ENCODE measurements around the gene HLA-DRB1.
A peak's percentile ranks its signal among the peaks of the same experiment; 100 is the strongest.
"Not testable (repeated sequence)": the region's sequence is repeated elsewhere in the genome, so short reads cannot be mapped to it uniquely, and the experiment has no call there.

HLA-DRB1 gene

GRCh38 chr6:32609391-32609730 is 19.7 kb upstream of the HLA-DRB1 start:
- DNase-seq, result no peak

GRCh38 chr6:32608362-32608761 is 18.7 kb upstream of the HLA-DRB1 start:
- DNase-seq, result no peak

- DNase-seq, result no peak
Measured at GRCh38 chr6:32607988-32608298, 18.3 kb upstream of the HLA-DRB1 start.

- DNase-seq, result no peak
Measured at GRCh38 chr6:32607263-32607987, 17.8 kb upstream of the HLA-DRB1 start.

GRCh38 chr6:32604434-32604877 is 14.8 kb upstream of the HLA-DRB1 start:
- DNase-seq, result peak; percentile 47

GRCh38 chr6:32603888-32604287 is 14.2 kb upstream of the HLA-DRB1 start:
- no peak for DNase-seq

GRCh38 chr6:32603222-32603621 is 13.6 kb upstream of the HLA-DRB1 start:
- DNase-seq, result no peak

- no peak for DNase-seq
Measured at GRCh38 chr6:32602383-32602782, 12.7 kb upstream of the HLA-DRB1 start.

- DNase-seq, result no peak
Measured at GRCh38 chr6:32597024-32597423, 7.4 kb upstream of the HLA-DRB1 start.

- DNase-seq, result not testable (repeated sequence)
Measured at GRCh38 chr6:32590713-32591112, 1.1 kb upstream of the HLA-DRB1 start.

- no peak for DNase-seq
Measured at GRCh38 chr6:32588156-32588555, 1.5 kb downstream of the HLA-DRB1 start.

GRCh38 chr6:32583527-32583898 is 6.1 kb downstream of the HLA-DRB1 start:
- no peak for DNase-seq

- no peak for DNase-seq
Measured at GRCh38 chr6:32581315-32582095, 8.1 kb downstream of the HLA-DRB1 start.

GRCh38 chr6:32580593-32580992 is 9.1 kb downstream of the HLA-DRB1 start:
- no peak for DNase-seq

GRCh38 chr6:32578962-32579361 is 10.7 kb downstream of the HLA-DRB1 start:
- DNase-seq, result no peak

GRCh38 chr6:32577493-32577892 is 12.2 kb downstream of the HLA-DRB1 start:
- DNase-seq, result not testable (repeated sequence)

- no peak for DNase-seq
Measured at GRCh38 chr6:32576250-32576649, 13.4 kb downstream of the HLA-DRB1 start.

GRCh38 chr6:32570363-32570905 is 19.2 kb downstream of the HLA-DRB1 start:
- no peak for DNase-seq

- peak; percentile 5 for DNase-seq
Measured at GRCh38 chr6:32568561-32568960, 21.1 kb downstream of the HLA-DRB1 start.

- DNase-seq, result no peak
Measured at GRCh38 chr6:32566957-32567356, 22.7 kb downstream of the HLA-DRB1 start.

GRCh38 chr6:32565511-32565910 is 24.1 kb downstream of the HLA-DRB1 start:
- no peak for DNase-seq

- no peak for DNase-seq
Measured at GRCh38 chr6:32562940-32563339, 26.7 kb downstream of the HLA-DRB1 start.

GRCh38 chr6:32559747-32560146 is 29.9 kb downstream of the HLA-DRB1 start:
- DNase-seq, result no peak

GRCh38 chr6:32558426-32559057 is 31.1 kb downstream of the HLA-DRB1 start:
- no peak for DNase-seq

Measured in CD4-positive, alpha-beta T cell treated with Interleukin-10 for 1 hour (primary cell).